Hepatic stellate cell (primary cell): ENCODE data around the gene SCUBE1.

ENCODE experiments used
- DNase-seq: peaks from one replicate; pipeline ENCODE4 v3.0.0; 2011; ENCODE audit warnings: low spot score

The SCUBE1 gene

GRCh38 chr22:43213051-43213450 lies 130.1 kb downstream of the SCUBE1 start:
- DNase-seq, result no peak

DNA sequence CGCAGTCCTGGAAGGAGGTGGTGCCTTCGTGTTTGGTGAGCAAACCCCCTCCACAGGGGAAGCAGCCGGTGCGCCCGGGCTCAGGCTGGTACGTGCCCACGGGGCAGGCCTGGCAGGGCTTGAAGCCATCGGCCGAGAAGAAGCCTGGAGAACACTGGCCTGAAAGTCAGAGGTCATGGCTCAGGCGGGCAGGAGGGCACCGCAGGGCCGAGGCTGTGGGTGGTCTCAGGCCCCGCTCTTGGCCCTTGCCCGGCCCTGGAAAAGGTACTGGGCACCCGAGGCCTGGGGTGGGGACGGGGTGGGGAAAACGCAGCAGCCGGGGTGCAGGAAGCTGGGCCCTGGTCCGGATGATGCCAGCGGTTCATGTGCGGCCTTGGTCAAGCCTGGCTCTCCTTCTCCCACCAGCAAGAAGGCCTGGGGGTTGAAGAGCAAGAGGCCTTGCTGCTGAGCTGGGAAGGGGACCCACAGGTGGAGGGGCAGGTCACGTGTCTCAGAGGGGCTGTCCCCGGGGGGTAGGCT lies 130.7 kb downstream of the SCUBE1 start:
- no peak for DNase-seq

DNA sequence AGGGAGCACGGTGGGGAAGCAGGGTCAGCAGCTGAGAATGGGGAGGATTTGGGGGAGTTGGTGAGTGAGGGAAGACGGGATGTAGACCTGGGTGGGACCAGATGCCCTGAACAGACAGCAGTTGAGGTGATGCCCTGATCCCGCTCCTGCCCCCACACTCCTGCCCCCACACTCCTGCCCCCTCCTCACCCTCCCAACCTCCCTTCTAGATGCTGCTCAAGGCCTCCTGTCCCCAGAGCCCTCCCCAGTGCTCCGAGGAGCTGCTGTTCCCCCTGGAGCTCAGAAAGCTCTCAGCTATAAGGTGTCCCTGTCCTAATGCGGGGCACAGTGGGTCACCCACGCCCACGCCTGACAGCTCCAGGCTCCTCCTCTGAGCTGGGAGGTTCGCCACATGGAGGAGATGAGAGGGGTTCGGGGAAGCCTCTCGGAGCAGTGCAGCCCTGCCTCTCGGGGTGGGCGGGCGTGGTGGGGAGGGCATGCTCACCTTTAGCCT lies 131.2 kb downstream of the SCUBE1 start:
- DNase-seq, result no peak

DNA sequence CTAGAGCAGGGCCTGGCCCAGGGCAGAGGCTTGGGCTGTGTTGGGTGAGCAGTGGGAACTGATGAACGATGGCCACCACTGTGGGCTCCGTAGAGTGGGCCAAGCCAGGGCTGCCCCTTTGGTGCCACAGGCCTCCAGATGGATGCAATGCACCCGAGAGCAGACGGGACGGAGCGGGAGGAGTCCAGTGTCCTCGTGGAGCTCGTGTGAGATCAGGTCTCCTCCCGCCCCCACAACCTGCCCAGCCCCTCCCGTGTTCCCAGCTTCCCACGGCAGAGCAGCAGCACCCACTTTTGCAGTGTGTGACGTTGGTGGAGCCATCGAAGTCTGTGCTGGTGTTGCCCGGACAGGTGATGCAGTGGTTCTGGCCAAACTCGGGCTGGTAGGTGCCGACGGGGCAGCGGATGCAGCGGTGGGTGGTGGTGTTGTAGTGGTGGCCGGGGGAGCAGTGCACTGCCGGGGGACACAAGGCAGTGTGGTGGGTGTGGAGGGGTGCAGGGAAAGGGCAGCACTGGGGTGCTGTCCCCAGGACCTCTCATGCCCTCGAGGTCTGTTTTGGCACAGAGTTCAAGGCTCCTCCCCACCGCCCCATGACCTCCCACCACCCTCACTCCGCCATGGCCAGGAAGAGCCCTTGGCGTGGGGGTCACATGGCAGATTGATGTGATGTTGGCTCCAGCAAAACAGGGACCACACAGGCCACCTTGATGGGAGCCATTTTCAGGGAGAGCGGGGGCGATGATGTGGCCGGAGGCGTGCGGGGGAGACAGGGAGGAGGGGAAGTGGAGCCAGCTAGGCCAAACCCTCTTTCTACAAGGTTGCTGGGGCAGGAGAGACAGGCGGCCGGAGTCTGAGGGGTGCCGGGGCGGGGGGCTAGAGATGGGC lies 132.3 kb downstream of the SCUBE1 start:
- DNase-seq, result no peak

DNA sequence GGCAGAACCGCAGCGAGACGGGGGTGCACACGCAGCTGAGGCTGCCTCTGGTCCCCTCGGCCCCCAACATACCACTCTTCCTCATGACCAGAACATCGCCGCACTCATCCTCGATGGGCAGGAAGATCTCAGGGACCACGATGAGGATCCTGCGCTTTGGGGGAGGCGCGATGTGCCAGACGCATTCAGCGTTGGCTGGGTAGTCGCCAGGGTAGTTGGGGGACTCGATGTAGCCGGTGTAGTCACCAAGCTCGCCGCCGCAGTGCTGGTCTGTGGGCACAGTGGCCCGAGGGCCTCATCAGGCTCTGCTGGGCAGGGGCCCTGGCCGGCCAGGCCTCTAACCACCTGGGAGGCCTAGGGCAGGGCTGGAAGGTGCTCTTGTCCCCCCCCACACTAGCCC lies 133.2 kb downstream of the SCUBE1 start:
- DNase-seq, result no peak

DNA sequence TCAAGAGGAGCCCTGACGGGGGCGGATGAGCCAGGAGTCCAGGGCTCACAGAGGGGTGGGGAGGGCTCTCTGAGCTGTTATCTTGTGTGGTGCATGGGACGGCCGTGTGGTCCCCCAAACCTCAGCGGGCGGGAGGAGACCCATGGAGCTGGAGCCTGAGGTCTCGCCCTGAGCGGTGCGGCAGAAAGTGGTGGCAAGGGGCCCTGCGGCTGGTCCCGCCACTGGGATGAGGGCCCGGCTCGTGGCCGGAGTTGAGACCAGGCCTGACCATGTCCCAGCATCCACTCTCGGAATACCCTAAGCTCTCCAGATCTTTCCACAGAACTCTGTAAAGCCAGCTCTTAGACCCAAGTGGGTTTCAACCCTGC lies 133.7 kb downstream of the SCUBE1 start:
- DNase-seq, result no peak

DNA sequence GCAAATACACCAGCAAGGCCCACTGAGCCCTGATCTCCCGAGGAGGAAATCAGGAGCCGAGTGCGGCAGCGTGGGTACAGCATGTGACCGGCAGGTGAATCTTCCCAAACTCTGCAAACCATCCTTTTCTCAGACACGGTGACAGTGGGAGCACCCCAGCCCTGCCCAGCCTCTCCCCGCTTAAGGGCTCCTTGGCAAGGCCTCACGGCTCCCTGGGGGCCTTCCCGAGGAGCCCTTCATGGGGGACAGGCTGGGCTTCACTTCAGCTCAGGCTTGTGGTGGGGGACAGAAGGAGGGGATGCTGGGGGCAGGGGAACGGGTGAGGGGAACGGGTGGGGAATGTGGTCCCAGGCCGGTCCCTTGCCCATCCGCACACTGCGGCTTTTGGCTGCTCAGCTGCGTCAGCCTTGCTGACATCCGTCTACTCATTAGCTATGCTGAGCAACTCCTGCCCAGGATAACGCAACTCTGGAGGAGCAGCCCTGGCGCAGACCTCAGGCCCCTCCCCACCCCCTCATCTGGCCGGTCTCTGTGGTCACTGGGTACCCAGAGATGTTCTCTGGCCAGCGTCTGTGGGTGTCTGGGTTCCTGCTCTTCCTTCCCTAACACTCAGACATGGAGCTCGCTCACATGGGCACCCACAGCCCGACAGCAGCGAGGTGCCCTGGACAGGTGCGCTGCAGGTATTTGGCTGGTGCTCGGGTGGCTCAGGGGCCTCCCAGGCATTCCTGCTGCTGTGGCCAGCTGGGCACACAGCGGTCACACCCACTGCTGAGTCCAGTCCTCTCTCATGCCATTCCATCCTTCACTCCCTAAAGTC lies 134.3 kb downstream of the SCUBE1 start:
- DNase-seq, result no peak

- no peak for DNase-seq
Observed at GRCh38 chr22:43207849-43208702, 135.1 kb downstream of the SCUBE1 start.

GRCh38 chr22:43207386-43207785 lies 135.8 kb downstream of the SCUBE1 start:
- DNase-seq, result no peak

- no peak for DNase-seq
Observed at GRCh38 chr22:43206509-43207161, 136.5 kb downstream of the SCUBE1 start.

DNA sequence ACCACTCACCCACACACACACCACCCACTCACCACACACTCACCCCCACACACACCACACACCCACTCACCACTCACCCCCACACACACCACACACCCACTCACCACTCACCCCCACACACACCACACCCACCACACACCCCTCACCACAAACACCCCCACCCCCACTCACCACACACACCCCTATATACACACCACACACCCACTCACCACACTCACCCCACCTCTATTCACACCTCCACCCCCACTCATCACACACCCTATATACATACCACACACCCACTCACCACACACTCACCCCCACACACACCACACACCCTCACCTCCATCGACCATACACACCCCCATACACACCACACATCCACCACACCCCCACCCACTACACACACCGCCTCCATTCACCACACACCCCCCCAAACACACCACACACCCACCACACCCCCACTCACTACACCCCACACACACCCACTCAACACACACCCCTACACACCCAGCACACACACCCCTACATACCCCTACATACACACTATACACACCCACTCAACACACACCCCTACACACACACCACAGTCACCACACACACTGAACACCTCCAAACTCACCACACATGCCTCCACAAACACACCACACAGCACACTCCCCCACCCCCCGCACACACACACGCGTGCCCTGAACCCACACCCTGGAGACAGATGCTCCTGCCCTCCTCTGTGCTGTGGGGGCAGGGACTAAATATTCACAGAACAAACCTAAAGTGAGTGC lies 137.2 kb downstream of the SCUBE1 start:
- no peak for DNase-seq

DNA sequence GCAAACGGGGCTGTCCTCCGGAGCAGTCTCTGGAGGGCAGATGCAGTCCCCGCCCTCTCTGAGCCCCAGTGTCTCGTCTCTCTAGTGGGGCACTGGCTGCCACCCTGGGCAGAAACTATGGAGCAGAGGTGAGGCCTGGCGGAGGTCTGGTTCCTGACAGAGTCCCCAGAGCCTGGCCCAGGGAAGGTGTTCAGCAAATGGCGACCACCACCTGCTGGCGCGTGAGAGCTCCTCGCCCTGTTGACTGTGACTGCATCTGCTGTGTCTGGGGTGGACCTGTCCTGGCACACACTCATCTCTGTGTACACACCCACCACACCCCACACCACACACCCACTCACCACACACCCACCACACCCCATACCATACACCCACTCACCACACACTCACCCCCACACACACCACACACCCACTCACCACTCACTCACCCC lies 137.9 kb downstream of the SCUBE1 start:
- no peak for DNase-seq

GRCh38 chr22:43203471-43203981 lies 139.6 kb downstream of the SCUBE1 start:
- no peak for DNase-seq

DNA sequence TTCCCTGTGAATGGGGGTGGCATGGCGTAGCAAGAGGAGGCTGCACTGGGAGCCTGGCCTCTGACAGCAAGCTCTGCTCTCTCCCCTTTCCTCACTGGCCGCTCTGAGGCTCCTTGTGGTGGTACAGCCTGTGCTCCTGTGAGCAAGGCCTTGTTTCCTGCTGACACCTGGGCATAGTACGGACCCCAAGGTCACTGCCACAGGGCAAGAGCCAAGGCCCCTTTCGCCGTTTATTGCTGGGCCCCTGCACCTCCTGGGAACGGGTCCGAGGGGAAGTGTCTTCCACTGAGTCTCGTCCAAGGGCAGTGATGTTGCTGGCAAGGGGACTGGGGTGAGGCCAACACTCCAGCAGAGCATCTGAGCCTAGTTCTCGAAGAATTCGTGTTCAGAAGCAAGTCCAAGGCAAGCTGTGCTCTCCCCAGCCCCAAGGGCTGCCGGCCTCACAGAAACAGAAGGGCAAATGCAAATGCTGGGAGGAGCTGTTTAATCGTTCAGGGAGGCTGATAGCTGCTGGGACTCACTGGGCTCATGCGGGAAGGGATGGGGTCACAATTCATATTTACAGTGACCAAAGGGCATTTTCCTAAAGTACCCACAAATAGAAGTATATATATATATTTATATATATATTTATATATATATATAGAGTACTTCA lies 140.3 kb downstream of the SCUBE1 start:
- DNase-seq, result no peak

GRCh38 chr22:43202326-43202725 lies 140.8 kb downstream of the SCUBE1 start:
- DNase-seq, result no peak

GRCh38 chr22:43201486-43202219 lies 141.5 kb downstream of the SCUBE1 start:
- DNase-seq, result no peak

- DNase-seq, result no peak
Observed at GRCh38 chr22:43200555-43200954, 142.6 kb downstream of the SCUBE1 start.

- DNase-seq, result no peak
Observed at GRCh38 chr22:43200031-43200430, 143.1 kb downstream of the SCUBE1 start.

GRCh38 chr22:43199541-43199940 lies 143.6 kb downstream of the SCUBE1 start:
- DNase-seq, result no peak
